Astrocyte of the spinal cord (primary cell): ENCODE measurements around the gene AP4S1.
"Not testable (repeated sequence)": the region's sequence is repeated elsewhere in the genome, so short reads cannot be mapped to it uniquely, and the experiment has no call there.

Experiments used
- DNase-seq: peaks from one replicate; pipeline ENCODE4 v3.0.0; 2011; ENCODE audit warnings: low read depth, low spot score
- H3K4me3 ChIP-seq: 2 replicates; pipeline ENCODE4 v1.5.1; 2011; ENCODE audit warnings: low read depth, mild to moderate bottlenecking, low read length, moderate library complexity
- CTCF ChIP-seq: IDR thresholded peaks from 2 replicates; pipeline ENCODE4 v1.5.1; 2012; ENCODE audit warnings: low read depth, mild to moderate bottlenecking, low read length, inconsistent platforms
- in situ Hi-C: cut with HindIII; loops from 2 replicates; pipeline ENCODE4 v1.10.0; 2017; ENCODE audit warnings: low sequenced_read_pairs

Gene AP4S1

GRCh38 chr14:31092160-31092708 is 66.8 kb downstream of the AP4S1 start:
- no peak for TF ChIP-seq CTCF
- no peak for DNase-seq
- no peak overlapping the region for H3K4me3 ChIP-seq
- in situ Hi-C loops: no loop called here

GRCh38 chr14:31093884-31094839 is 68.7 kb downstream of the AP4S1 start:
- DNase-seq, in situ Hi-C loops, H3K4me3 ChIP-seq: not testable (repeated sequence)

GRCh38 chr14:31095817-31096216 is 70.4 kb downstream of the AP4S1 start:
- DNase-seq, in situ Hi-C loops: not testable (repeated sequence)

GRCh38 chr14:31096255-31096654 is 70.8 kb downstream of the AP4S1 start:
- no peak for TF ChIP-seq CTCF
- DNase-seq: no peak
- in situ Hi-C loops: no loop called here
- no peak overlapping the region for H3K4me3 ChIP-seq

More at GRCh38 chr14:31095817-31096216, 70.4 kb downstream of the AP4S1 start:
- not testable (repeated sequence) for H3K4me3 ChIP-seq

- DNase-seq: no peak
- H3K4me3 ChIP-seq: no peak overlapping the region
- in situ Hi-C loops: no loop called here
- no peak for TF ChIP-seq CTCF
Measured at GRCh38 chr14:31097081-31097480, 71.6 kb downstream of the AP4S1 start.

- no peak for TF ChIP-seq CTCF
- no peak overlapping the region for H3K4me3 ChIP-seq
- in situ Hi-C loops: no loop called here
- peak; percentile 18 for DNase-seq
Measured at GRCh38 chr14:31106768-31107167, 81.3 kb downstream of the AP4S1 start.

- no peak for TF ChIP-seq CTCF
- in situ Hi-C loops: no loop called here
- DNase-seq: no peak
- H3K4me3 ChIP-seq: no peak overlapping the region
Measured at GRCh38 chr14:31109257-31109656, 83.8 kb downstream of the AP4S1 start.
